GM12864 (cell line): ENCODE data around the gene GRIA4.

Source experiments
- DNase-seq: peaks from one replicate; pipeline ENCODE4 v3.0.0-alpha.2; 2011; ENCODE audit warnings: low read depth
- H3K4me3 ChIP-seq: 2 replicates; pipeline ENCODE4 v1.5.1; 2011; ENCODE audit warnings: mild to moderate bottlenecking, low read depth, low read length, control low read depth
- CTCF ChIP-seq: IDR thresholded peaks from 2 replicates; pipeline ENCODE4 v1.5.1; 2011; ENCODE audit warnings: low read depth, mild to moderate bottlenecking, moderate library complexity, low read length, control low read depth, inconsistent platforms; ENCODE audit errors: missing control alignments

The GRIA4 gene

GRCh38 chr11:105665281-105665680 is 55.4 kb downstream of the GRIA4 start:
- no peak for TF ChIP-seq CTCF
- no peak for DNase-seq
- H3K4me3 ChIP-seq: no peak overlapping the region

GRCh38 chr11:105667441-105667840 is 57.6 kb downstream of the GRIA4 start:
- H3K4me3 ChIP-seq: no peak overlapping the region
- no peak for TF ChIP-seq CTCF
- DNase-seq: no peak

- no peak for DNase-seq
- TF ChIP-seq CTCF: no peak
- no peak overlapping the region for H3K4me3 ChIP-seq
These were observed 60.9 kb downstream of the GRIA4 start for GRCh38 chr11:105670811-105671210.

GRCh38 chr11:105673089-105673488 is 63.2 kb downstream of the GRIA4 start:
- no peak overlapping the region for H3K4me3 ChIP-seq
- no peak for TF ChIP-seq CTCF
- no peak for DNase-seq

- no peak for TF ChIP-seq CTCF
- no peak for DNase-seq
- no peak overlapping the region for H3K4me3 ChIP-seq
These were observed 79.8 kb downstream of the GRIA4 start for GRCh38 chr11:105689631-105690030.

GRCh38 chr11:105690467-105690866 is 80.6 kb downstream of the GRIA4 start:
- TF ChIP-seq CTCF: no peak
- DNase-seq: no peak
- no peak overlapping the region for H3K4me3 ChIP-seq

GRCh38 chr11:105693075-105693759 is 83.3 kb downstream of the GRIA4 start:
- TF ChIP-seq CTCF: no peak
- H3K4me3 ChIP-seq: no peak overlapping the region
- no peak for DNase-seq
